HTR-8/SVneo (cell line): ENCODE data around the gene PLCB3.
A peak's percentile ranks its signal among the peaks of the same experiment; 100 is the strongest.
"Not testable (repeated sequence)": the region's sequence is repeated elsewhere in the genome, so short reads cannot be mapped to it uniquely, and the experiment has no call there.

Experiments used
- DNase-seq: peaks from one replicate; pipeline ENCODE4 v3.0.0; 2011; ENCODE audit warnings: low spot score, mixed read lengths; ENCODE audit not compliant: insufficient read length
- FAIRE-seq: peaks from 2 replicates; lab custom pipeline; 2011; peaks lifted over from hg19 to GRCh38; lab: Jason Lieb, UNC

Gene PLCB3

DNA sequence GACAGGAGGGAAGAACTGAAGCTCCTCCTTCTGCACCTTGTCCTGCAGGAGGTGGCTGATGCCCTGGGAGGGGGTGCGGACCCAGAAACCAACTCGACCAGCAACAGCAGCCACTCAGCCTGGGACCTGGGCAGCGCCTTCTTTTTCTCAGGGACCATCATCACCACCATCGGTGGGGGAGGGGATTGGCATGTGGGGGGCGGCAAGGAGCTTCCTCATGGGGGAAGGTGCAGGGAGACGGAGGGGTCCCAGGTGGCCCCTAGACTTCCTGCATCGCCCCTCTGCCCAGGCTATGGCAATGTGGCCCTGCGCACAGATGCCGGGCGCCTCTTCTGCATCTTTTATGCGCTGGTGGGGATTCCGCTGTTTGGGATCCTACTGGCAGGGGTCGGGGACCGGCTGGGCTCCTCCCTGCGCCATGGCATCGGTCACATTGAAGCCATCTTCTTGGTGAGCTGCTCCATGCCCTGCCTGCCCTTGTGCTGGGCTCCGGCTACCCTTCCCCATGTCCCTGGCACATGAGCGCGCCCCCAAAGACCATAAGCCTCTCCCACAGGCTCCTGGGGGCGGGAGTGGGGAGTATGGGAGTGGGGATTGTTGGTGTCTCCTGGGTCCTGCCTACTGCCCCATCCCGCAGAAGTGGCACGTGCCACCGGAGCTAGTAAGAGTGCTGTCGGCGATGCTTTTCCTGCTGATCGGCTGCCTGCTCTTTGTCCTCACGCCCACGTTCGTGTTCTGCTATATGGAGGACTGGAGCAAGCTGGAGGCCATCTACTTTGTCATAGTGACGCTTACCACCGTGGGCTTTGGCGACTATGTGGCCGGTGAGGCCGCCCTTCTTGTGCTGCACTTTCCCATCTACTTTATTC is 45.7 kb downstream of the PLCB3 start:
- FAIRE-seq (no peak), DNase-seq (no peak)

- FAIRE-seq: no peak
- DNase-seq: no peak
These were observed 46.5 kb downstream of the PLCB3 start for GRCh38 chr11:64297699-64298358.

DNA sequence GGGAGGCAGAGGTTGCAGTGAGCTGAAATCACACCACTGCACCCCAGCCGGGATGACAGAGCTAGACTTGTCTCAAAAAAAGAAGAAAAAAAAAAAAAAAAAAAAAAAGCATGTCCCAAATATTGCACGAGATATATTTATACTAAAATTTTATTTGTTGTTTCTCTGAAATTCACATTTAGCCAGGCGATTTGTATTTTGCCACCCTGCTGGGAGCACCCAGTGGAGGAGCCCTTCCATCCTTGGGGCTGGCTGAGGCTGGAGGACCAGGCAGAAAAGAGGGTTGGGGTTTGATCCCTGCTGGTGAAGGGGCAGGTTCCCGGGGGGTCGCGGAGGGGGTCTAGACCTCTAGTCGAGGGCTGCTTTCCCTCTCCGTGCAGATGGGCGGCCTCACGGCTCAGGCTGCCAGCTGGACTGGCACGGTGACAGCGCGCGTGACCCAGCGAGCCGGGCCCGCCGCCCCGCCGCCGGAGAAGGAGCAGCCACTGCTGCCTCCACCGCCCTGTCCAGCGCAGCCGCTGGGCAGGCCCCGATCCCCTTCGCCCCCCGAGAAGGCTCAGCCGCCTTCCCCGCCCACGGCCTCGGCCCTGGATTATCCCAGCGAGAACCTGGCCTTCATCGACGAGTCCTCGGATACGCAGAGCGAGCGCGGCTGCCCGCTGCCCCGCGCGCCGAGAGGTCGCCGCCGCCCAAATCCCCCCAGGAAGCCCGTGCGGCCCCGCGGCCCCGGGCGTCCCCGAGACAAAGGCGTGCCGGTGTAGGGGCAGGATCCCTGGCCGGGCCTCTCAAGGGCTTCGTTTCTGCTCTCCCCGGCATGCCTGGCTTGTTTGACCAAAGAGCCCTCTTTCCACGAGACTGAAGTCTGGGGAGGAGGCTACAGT is 47.9 kb downstream of the PLCB3 start:
- DNase-seq (no peak), FAIRE-seq (no peak)

- DNase-seq: no peak
- no peak for FAIRE-seq
These were observed 48.7 kb downstream of the PLCB3 start, which contains the start of gene CATSPERZ for GRCh38 chr11:64299847-64300648. Gene CATSPERZ (plus strand): TSS chr11:64300358. CDS start chr11:64300411, 53 bp downstream.

GRCh38 chr11:64303109-64304031 is 52.0 kb downstream of the PLCB3 start:
- no peak for DNase-seq
- FAIRE-seq: no peak

- DNase-seq (no peak), FAIRE-seq (no peak)
These were observed 52.6 kb downstream of the PLCB3 start for GRCh38 chr11:64304032-64304315.

- DNase-seq: peak; percentile 91
- no peak for FAIRE-seq
These were observed 53.2 kb downstream of the PLCB3 start for GRCh38 chr11:64304316-64305072.

DNA sequence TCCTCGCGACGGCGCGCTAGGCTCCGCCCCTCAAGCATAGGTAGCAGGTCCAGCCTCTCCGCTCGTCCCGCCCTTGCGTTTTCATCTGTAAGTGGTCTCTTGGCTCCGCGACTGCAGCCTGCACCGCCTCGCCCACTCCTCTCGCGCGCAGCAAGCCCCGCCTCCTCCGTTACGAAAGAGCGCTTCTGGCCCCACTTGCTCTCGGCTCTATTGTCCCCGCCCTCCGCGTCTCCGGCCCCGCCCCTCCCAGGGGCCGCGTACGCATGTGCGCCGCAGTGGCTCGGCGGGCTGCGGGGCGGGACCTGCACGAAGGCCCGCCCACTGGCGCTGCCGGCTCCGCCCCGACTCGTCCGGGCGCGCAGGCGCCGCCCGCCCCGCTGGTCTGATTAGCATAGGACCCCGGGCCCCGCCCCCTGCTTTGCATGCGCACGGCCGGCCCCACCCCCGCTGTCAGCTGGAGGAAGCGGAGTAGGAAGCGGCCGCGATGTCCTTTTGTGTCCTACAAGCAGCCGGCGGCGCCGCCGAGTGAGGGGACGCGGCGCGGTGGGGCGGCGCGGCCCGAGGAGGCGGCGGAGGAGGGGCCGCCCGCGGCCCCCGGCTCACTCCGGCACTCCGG is 53.9 kb downstream of the PLCB3 start, which contains the start of gene ESRRA:
TSS of gene ESRRA (plus strand) at position 450 of the 616 bp plus-strand sequence. CDS start 1,656 bp downstream, outside the sequence.
- FAIRE-seq (peak; percentile 77), DNase-seq (peak; percentile 94)

- FAIRE-seq: no peak
- DNase-seq: no peak
These were observed 54.6 kb downstream of the PLCB3 start for GRCh38 chr11:64305691-64306562.

GRCh38 chr11:64306563-64306875 is 55.2 kb downstream of the PLCB3 start:
- DNase-seq (no peak), FAIRE-seq (no peak)

DNA sequence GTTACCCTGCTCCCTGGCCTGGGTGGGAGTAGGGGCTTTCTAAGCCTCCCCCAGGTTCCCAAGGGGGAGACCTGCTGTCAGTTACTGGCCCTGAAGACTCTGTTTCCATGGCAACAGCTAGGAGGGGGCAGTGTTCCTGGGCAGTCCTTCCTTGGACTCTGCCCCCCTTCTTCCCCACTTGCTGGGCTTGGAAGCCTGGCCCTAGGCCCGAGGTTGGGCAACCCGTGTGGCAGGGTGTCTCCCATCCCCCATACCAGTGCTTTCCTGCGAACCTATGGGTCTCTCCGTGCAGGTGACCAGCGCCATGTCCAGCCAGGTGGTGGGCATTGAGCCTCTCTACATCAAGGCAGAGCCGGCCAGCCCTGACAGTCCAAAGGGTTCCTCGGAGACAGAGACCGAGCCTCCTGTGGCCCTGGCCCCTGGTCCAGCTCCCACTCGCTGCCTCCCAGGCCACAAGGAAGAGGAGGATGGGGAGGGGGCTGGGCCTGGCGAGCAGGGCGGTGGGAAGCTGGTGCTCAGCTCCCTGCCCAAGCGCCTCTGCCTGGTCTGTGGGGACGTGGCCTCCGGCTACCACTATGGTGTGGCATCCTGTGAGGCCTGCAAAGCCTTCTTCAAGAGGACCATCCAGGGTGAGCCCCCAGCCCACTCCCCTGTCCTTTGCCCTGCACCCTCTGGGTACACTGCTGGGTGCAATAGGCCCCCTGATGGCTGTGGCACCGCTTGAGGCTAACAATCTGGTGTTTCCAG is 55.7 kb downstream of the PLCB3 start:
- FAIRE-seq: no peak

DNA sequence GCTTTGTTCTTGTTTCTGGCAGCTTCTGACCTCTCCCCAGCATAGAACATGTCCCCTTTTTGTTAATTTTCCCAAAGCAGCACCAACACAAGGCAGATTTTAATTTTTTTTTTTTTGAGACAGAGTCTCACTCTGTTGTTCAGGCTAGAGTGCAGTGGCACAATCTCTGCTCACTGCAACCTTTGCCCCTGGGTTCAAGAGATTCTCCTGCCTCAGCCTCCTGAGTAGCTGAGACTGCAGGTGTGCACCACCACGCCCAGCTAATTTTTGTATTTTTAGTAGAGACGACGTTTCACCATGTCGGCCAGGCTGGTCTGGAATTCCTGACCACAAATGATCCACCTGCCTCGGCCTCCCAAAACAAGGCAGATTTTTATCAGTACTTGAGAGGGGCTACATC is 56.5 kb downstream of the PLCB3 start:
- not testable (repeated sequence) for FAIRE-seq

More for the DNA sequence above, 55.7 kb downstream of the PLCB3 start:
- DNase-seq: no peak

GRCh38 chr11:64312947-64313346 is 61.6 kb downstream of the PLCB3 start:
- FAIRE-seq: no peak
- no peak for DNase-seq

More for the DNA sequence above, 56.5 kb downstream of the PLCB3 start:
- not testable (repeated sequence) for DNase-seq

DNA sequence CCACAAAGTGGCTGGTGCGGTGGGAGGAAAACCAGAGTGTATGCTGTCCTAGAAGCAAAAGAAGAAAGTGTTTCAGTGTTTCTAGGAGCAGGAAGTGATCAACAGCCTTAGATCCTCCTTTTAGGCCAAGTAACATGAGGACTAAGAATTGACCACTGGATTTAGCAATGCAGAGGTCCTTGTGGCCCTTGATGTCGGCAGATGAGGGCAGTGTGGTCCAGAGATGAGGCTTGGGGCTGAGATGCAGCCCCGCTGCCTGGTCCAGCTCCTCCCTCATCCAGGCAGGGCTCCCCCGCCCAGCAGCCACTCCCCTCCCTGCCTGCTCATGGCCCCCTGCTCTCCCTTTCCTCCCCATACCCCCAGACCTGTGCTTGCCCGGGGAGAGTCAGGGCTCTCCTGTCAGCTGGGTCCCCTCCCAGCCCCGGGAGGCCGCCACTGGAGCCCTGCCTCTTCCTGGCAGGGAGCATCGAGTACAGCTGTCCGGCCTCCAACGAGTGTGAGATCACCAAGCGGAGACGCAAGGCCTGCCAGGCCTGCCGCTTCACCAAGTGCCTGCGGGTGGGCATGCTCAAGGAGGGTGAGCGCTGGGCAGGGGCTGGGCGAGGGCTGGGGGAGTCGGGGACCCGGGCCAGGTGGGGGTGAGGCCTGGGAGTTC is 62.3 kb downstream of the PLCB3 start:
- FAIRE-seq (no peak), DNase-seq (no peak)

DNA sequence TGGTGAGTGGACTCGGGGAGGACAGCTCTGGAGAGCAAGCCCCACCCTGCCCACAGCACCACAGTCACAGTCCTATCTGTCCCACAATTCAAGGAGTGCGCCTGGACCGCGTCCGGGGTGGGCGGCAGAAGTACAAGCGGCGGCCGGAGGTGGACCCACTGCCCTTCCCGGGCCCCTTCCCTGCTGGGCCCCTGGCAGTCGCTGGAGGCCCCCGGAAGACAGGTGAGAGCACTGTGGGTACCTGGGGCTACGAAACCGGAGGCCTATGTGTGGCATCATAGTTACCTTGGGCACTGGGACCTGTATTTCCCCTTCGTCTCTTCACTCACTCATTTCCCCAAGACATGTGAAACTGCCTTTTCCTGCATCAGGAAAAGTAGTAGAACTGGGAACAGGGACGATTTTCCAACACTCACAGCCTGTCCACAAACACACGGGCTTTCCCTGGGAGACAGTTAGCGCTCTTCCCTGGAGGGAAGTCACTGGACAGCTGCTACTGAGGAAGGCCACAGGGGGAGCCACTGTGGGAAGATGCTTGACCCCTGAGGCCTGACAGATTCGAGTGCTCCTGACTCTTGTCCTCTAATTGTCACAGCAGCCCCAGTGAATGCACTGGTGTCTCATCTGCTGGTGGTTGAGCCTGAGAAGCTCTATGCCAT is 62.9 kb downstream of the PLCB3 start:
- FAIRE-seq (no peak), DNase-seq (no peak)
